ENCODE results near the gene HOXA4. TPM values are rescaled to one million over a fixed set of nuclear protein-coding genes. Genes with fewer than 3 reads are reported as not detected.

HOXA4 gene
- total and polyA plus RNA-seq, 2 of the 4 experiments (the other 2 are of a cell fraction): 0.36 to 8.0 TPM

- no CpG with 5 or more reads among the region's 2 CpGs for WGBS, 2 experiments (ENCODE audit: extremely low coverage in 2 of 2, insufficient read length in 1 of 2)
- in situ Hi-C loops (cut with MboI; ENCODE audit: low sequenced_read_pairs) (no loop called here), dilution Hi-C loops (cut with HindIII; ENCODE audit: low sequenced_read_pairs, unreplicated experiment) (no loop called here), intact Hi-C loops (cut with micrococcal nuclease) (no loop called here)
- peak; percentile 73 for DNase-seq
- H4K20me1 ChIP-seq (ENCODE audit: insufficient read depth, low read length): no peaks in the 10 kb centered on the region
- no peak overlapping the region for H3K4me3 ChIP-seq (ENCODE audit: insufficient read depth, low read depth, low read length)
- no peak overlapping the region for H3K14ac ChIP-seq (replicated peaks; ENCODE audit: low read depth, low read length)
- no TSS peak for BruUV-seq (replicated peaks)
- H3K9me3 ChIP-seq (ENCODE audit: control insufficient read depth, insufficient read depth, low read length): no peaks in the 10 kb centered on the region
- peak overlapping the region; percentile 45; the same call in 1 of the 2 replicates for H3K9ac ChIP-seq (ENCODE audit: low read depth, low read length)
- H3K23ac ChIP-seq (ENCODE audit: low read depth, low read length): peak overlapping the region; percentile 60
- H2BK15ac ChIP-seq (ENCODE audit: low read depth, low read length): 0 out of 3 replicates have a peak overlapping the region, but pooled peaks have one; percentile 23
- H2BK120ac ChIP-seq (ENCODE audit: low read depth, low read length): no peak overlapping the region
- H3K4ac ChIP-seq (ENCODE audit: low read depth, low read length): no peak overlapping the region; the same call in 1 of the 2 replicates
- no peak overlapping the region; the same call in 1 of the 2 replicates for H3K27ac ChIP-seq (ENCODE audit: insufficient read depth, low read length)
- H3K79me1 ChIP-seq (ENCODE audit: low read depth in 1 of 2, low read length in 2 of 2): peaks cover 9 to 45% of the 10 kb centered on the region in 2 experiments
- peaks cover 9% of the 10 kb centered on the region for H3K36me3 ChIP-seq (ENCODE audit: control insufficient read depth, insufficient read depth, low read length)
- H2BK20ac ChIP-seq (ENCODE audit: low read depth, low read length): no peak overlapping the region
- peak overlapping the region; percentile 37; the same call in 1 of the 2 replicates for H3K56ac ChIP-seq (ENCODE audit: extremely low read depth, insufficient read depth, low read length)
- no peak overlapping the region for H2AK9ac ChIP-seq (replicated peaks; ENCODE audit: low read depth, low read length, poor library complexity)
- no peak for ATAC-seq (ENCODE audit: low read depth)
- CTCF ChIA-PET: interaction anchor here (0.9 kb wide), 1 partner anchor 23 kb away, joined by 3 read pairs; no protein-coding TSS in a partner anchor
- H2BK5ac ChIP-seq (ENCODE audit: low read depth, low read length, poor library complexity, severe bottlenecking): peak overlapping the region; percentile 35
- H4K8ac ChIP-seq (ENCODE audit: low read depth in 2 of 2, low read length in 2 of 2): peak overlapping the region; percentile 16 to 57; a peak in 1 of 4 replicates
- H3K18ac ChIP-seq (ENCODE audit: low read depth, low read length): peak overlapping the region; percentile 20; the same call in 1 of the 2 replicates
- TF ChIP-seq RFX5 (IDR thresholded peaks at IDR 0.05; ENCODE audit: low read depth, low read length): no peak
- peak; percentile 65; the same call in 1 of the 2 replicates for TF ChIP-seq CEBPB (IDR thresholded peaks at IDR 0.05; ENCODE audit: low read depth, low read length)
- TF ChIP-seq FOS (IDR thresholded peaks at IDR 0.05; ENCODE audit: low read depth, low read length): no peak
- no peak for TF ChIP-seq MAZ (IDR thresholded peaks at IDR 0.05; ENCODE audit: borderline replicate concordance, low read depth, low read length)
- no peak for TF ChIP-seq MAFK (IDR thresholded peaks at IDR 0.05; ENCODE audit: low read depth, low read length)
- TF ChIP-seq BHLHE40 (IDR thresholded peaks at IDR 0.05; ENCODE audit: low read depth, low read length): no peak
- TF ChIP-seq ELK1 (IDR thresholded peaks at IDR 0.05; ENCODE audit: borderline replicate concordance, low read depth, low read length): no peak
- no peak for TF ChIP-seq MXI1 (IDR thresholded peaks at IDR 0.05; ENCODE audit: borderline replicate concordance, low read depth, low read length)
- no peak for TF ChIP-seq CTCF (conservative IDR thresholded peaks at IDR 0.05; ENCODE audit: low read depth, low read length)
- TF ChIP-seq CHD1 (IDR thresholded peaks at IDR 0.05; ENCODE audit: low read depth, low read length): no peak
- no peak for TF ChIP-seq NFE2L2 (IDR thresholded peaks at IDR 0.05; ENCODE audit: low read depth, low read length)
- no peak for TF ChIP-seq SMC3 (IDR thresholded peaks at IDR 0.05; ENCODE audit: low read depth, low read length)
- peak; percentile 26; the same call in 1 of the 2 replicates for TF ChIP-seq POLR2A (IDR thresholded peaks at IDR 0.05; ENCODE audit: low read depth, low read length)
- TF ChIP-seq RAD21 (IDR thresholded peaks at IDR 0.05; ENCODE audit: low read length): no peak
- no peak overlapping the region for H2AK5ac ChIP-seq (ENCODE audit: low read depth, low read length)
- no peak overlapping the region for H4K5ac ChIP-seq (ENCODE audit: low read depth, low read length)
- H3K9me1 ChIP-seq (ENCODE audit: insufficient read depth, low read length): peaks cover 8% of the 10 kb centered on the region; the same call in 1 of the 2 replicates
- no peak overlapping the region for H4K91ac ChIP-seq (ENCODE audit: insufficient read depth, low read depth, low read length)
- peaks cover 23% of the 10 kb centered on the region for H3K4me1 ChIP-seq (ENCODE audit: control insufficient read depth, insufficient read depth, low read length)
- POLR2A ChIA-PET (ENCODE audit: unreplicated experiment): no interaction called here
- H2AFZ ChIP-seq (replicated peaks; ENCODE audit: low read length, poor library complexity): no peak overlapping the region
- no peaks in the 10 kb centered on the region for H3K27me3 ChIP-seq (ENCODE audit: control insufficient read depth, insufficient read depth, low read length)
- H3K4me2 ChIP-seq (ENCODE audit: low read depth, low read length): peak overlapping the region; percentile 94
Observed at GRCh38 chr7:27137640-27138315, 7.2 kb upstream of the HOXA4 start.

All from IMR-90 (cell line).